ENCODE measurements around the gene ACTR3C. TPM values are rescaled to one million over a fixed set of nuclear protein-coding genes. Genes with fewer than 3 reads are reported as not detected.

Gene ACTR3C
- total and polyA plus RNA-seq, 2 of the 13 experiments (the other 11 are each of a cell fraction or from before 2014, with no cell fraction given), result 3.8 to 7.5 TPM

DNA sequence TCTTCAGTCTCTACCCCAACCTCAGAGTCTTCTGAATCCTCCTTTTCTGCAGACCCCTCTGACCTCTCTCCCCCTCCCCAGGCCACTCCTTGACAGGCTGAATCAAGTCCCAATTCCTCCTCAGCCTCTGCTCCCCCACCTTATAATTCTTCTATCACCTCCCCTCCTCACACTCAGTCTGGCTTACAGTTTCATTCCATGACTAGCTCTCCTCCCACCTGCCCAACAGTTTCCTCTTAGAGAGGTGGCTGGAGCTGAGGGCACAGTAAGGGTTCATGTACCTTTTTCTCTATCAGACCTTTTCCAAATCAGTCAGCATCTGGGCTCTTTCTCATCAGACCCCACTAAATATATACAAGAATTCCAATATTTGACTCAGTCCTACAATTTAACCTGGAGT lies 14.8 kb downstream of the ACTR3C start:
- no peak for TF ChIP-seq MZF1 (CRISPR knock-in tag; IDR thresholded peaks at IDR 0.05; ENCODE audit: borderline replicate concordance)
- no peak for TF ChIP-seq CCAR2 (optimal IDR thresholded peaks at IDR 0.05; ENCODE audit: low read depth, low read length)
- TF ChIP-seq, protein P1, sequence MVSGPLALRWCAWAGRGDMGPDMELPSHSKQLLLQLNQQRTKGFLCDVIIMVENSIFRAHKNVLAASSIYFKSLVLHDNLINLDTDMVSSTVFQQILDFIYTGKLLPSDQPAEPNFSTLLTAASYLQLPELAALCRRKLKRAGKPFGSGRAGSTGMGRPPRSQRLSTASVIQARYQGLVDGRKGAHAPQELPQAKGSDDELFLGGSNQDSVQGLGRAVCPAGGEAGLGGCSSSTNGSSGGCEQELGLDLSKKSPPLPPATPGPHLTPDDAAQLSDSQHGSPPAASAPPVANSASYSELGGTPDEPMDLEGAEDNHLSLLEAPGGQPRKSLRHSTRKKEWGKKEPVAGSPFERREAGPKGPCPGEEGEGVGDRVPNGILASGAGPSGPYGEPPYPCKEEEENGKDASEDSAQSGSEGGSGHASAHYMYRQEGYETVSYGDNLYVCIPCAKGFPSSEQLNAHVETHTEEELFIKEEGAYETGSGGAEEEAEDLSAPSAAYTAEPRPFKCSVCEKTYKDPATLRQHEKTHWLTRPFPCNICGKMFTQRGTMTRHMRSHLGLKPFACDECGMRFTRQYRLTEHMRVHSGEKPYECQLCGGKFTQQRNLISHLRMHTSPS (CRISPR knock-in tag; IDR thresholded peaks at IDR 0.05; ENCODE audit: low read depth), result no peak
- no peak for TF ChIP-seq MED8 (CRISPR knock-in tag; IDR thresholded peaks at IDR 0.05; ENCODE audit: insufficient replicate concordance)
- no peak for TF ChIP-seq PITX1 (CRISPR knock-in tag; IDR thresholded peaks at IDR 0.05)
- no peak for TF ChIP-seq EZH2 (conservative IDR thresholded peaks at IDR 0.05; ENCODE audit: low read depth, low read length)
- TF ChIP-seq ZNF816 (CRISPR knock-in tag; IDR thresholded peaks at IDR 0.05; ENCODE audit: borderline replicate concordance), result no peak
- TF ChIP-seq, protein P2, sequence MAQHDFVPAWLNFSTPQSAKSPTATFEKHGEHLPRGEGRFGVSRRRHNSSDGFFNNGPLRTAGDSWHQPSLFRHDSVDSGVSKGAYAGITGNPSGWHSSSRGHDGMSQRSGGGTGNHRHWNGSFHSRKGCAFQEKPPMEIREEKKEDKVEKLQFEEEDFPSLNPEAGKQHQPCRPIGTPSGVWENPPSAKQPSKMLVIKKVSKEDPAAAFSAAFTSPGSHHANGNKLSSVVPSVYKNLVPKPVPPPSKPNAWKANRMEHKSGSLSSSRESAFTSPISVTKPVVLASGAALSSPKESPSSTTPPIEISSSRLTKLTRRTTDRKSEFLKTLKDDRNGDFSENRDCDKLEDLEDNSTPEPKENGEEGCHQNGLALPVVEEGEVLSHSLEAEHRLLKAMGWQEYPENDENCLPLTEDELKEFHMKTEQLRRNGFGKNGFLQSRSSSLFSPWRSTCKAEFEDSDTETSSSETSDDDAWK (CRISPR knock-in tag; IDR thresholded peaks at IDR 0.05), result no peak
- TF ChIP-seq ZNF101 (CRISPR knock-in tag; IDR thresholded peaks at IDR 0.05; ENCODE audit: borderline replicate concordance, low read depth), result no peak
- TF ChIP-seq, protein P3, sequence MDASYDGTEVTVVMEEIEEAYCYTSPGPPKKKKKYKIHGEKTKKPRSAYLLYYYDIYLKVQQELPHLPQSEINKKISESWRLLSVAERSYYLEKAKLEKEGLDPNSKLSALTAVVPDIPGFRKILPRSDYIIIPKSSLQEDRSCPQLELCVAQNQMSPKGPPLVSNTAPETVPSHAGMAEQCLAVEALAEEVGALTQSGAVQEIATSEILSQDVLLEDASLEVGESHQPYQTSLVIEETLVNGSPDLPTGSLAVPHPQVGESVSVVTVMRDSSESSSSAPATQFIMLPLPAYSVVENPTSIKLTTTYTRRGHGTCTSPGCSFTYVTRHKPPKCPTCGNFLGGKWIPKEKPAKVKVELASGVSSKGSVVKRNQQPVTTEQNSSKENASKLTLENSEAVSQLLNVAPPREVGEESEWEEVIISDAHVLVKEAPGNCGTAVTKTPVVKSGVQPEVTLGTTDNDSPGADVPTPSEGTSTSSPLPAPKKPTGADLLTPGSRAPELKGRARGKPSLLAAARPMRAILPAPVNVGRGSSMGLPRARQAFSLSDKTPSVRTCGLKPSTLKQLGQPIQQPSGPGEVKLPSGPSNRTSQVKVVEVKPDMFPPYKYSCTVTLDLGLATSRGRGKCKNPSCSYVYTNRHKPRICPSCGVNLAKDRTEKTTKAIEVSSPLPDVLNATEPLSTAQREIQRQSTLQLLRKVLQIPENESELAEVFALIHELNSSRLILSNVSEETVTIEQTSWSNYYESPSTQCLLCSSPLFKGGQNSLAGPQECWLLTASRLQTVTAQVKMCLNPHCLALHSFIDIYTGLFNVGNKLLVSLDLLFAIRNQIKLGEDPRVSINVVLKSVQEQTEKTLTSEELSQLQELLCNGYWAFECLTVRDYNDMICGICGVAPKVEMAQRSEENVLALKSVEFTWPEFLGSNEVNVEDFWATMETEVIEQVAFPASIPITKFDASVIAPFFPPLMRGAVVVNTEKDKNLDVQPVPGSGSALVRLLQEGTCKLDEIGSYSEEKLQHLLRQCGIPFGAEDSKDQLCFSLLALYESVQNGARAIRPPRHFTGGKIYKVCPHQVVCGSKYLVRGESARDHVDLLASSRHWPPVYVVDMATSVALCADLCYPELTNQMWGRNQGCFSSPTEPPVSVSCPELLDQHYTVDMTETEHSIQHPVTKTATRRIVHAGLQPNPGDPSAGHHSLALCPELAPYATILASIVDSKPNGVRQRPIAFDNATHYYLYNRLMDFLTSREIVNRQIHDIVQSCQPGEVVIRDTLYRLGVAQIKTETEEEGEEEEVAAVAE (CRISPR knock-in tag; IDR thresholded peaks at IDR 0.05; ENCODE audit: borderline replicate concordance), result no peak
- TF ChIP-seq ONECUT2 (CRISPR knock-in tag; IDR thresholded peaks at IDR 0.05), result no peak
- no peak for TF ChIP-seq ZNF232 (CRISPR knock-in tag; IDR thresholded peaks at IDR 0.05; ENCODE audit: borderline replicate concordance)
- TF ChIP-seq RARG (CRISPR knock-in tag; IDR thresholded peaks at IDR 0.05; ENCODE audit: low read depth), result no peak
- no peak for TF ChIP-seq MAFF (IDR thresholded peaks at IDR 0.05; ENCODE audit: low read depth, low read length)
- no peak for TF ChIP-seq ZNF253 (CRISPR knock-in tag; IDR thresholded peaks at IDR 0.05; ENCODE audit: borderline replicate concordance)
- H3K27me3 ChIP-seq (ENCODE audit: control insufficient read depth in 1 of 2, insufficient read depth in 2 of 2, low read length in 2 of 2), result no peaks in the 10 kb centered on the region
- no peaks in the 10 kb centered on the region for H4K20me1 ChIP-seq (ENCODE audit: insufficient read depth, low read length)
- ChIA-PET POLR2A (no interaction called here), CTCF (ENCODE audit: low intra/inter-chr PET ratio, low total read pairs) (no interaction called here)
- H3K4me2 ChIP-seq (ENCODE audit: low read depth, low read length), result no peak overlapping the region
- no peak overlapping the region for H3K27ac ChIP-seq (ENCODE audit: extremely low read length, insufficient read depth, low read length)
- no TSS peak for BruUV-seq (replicated peaks)
- no peak overlapping the region for H2AFZ ChIP-seq (ENCODE audit: low read length)
- H3K9me3 ChIP-seq (ENCODE audit: low read length), result no peaks in the 10 kb centered on the region
- H3K9ac ChIP-seq (ENCODE audit: insufficient read depth, low read depth, low read length), result no peak overlapping the region
- no peaks in the 10 kb centered on the region for H3K79me2 ChIP-seq (ENCODE audit: insufficient read depth, low read length)
- intact Hi-C loops (cut with micrococcal nuclease; ENCODE audit: unreplicated experiment), result no loop called here
- no peak overlapping the region for H3K4me3 ChIP-seq (replicated peaks in 1 of 3; ENCODE audit: insufficient read depth in 1 of 3, low read depth in 2 of 3, low read length in 3 of 3)
- DNase-seq (ENCODE audit: low spot score) (no peak), ATAC-seq (no peak), FAIRE-seq (no peak)
- H3K4me1 ChIP-seq (ENCODE audit: insufficient read depth, low read length), result peaks cover 28% of the 10 kb centered on the region
- H3K36me3 ChIP-seq (replicated peaks in 1 of 2; ENCODE audit: control insufficient read depth in 1 of 2, insufficient read depth in 2 of 2, low read length in 2 of 2), result no peaks in the 10 kb centered on the region
- in situ Hi-C loops (cut with HindIII; ENCODE audit: extremely low pct_ligation_motif_present, low pct_unique_long_range_greater_than_20kb), result no loop called here

All from HepG2 (cell line).